ENCODE data around the gene MYOM3.
A peak's percentile ranks its signal among the peaks of the same experiment; 100 is the strongest.
"Not testable (repeated sequence)": the region's sequence is repeated elsewhere in the genome, so short reads cannot be mapped to it uniquely, and the experiment has no call there.

Gene MYOM3

DNA sequence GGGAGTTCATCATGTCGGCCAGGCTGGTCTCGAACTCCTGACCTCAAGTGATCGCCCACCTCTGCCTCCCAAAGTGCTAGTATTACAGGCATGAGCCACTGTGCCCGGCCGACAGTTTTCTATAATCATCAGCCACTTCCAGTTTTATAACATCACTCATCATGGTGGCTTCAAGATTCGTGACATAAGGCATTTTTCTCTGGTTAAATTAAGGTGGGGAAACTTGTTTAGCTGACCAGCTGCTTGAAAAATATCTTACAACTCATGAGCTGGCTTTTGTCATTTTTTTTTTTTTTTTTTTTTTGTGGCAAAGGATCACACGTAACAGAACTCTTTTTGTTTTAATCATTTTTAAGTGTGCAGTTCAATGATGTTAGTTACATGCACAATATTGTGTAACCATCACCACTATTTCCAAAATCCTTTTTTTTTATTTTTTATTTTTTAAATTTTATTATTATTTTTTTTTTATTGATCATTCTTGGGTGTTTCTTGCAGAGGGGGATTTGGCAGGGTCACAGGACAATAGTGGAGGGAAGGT is 80.9 kb downstream of the MYOM3 start:
- DNase-seq (ENCODE audit: low spot score) = not testable (repeated sequence)

- DNase-seq (ENCODE audit: low spot score) = peak; percentile 63
These were observed 84.0 kb downstream of the MYOM3 start for GRCh38 chr1:24027838-24028468.

DNA sequence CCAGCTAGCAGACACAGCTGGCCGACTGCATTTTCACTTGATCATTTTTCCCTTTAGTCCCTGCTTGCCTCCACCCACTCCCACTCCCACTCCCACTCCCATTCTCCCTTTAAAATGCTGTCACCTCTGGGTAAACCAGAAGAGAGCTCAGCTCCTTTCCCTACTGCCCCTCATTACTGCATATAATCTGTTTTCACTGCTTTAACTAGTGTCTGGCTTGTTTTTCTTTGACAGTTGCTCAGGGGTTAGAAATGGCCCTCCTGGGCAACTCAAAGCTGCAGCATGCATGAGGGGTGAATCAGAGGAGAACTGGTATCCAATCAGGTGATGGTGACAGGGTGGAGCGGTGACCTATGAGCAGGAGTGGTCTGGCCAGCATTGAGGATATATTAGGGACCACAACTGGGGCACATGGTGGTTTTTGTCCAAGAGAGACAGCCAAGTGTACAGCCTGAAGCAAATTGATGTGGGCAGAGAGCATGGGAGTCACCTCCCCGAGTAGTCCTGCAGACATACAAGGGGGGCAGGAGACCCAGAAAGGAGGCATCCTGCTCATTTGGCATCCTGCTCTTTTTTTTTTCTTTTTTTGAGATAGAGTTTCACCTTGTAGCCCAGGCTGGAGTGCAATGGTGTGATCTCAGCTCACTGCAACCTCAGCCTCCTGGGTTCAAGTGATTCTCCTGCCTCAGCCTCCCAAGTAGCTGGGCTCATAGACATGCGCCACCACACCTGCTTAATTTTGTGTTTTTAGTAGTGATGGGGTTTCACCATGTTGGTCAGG is 89.2 kb downstream of the MYOM3 start:
- DNase-seq (ENCODE audit: low spot score) = peak; percentile 96

- peak; percentile 96 for DNase-seq (ENCODE audit: low spot score)
These were observed 90.3 kb downstream of the MYOM3 start for GRCh38 chr1:24021403-24022266.

GRCh38 chr1:24020470-24020869 is 91.5 kb downstream of the MYOM3 start:
- DNase-seq (ENCODE audit: low spot score) = no peak

GRCh38 chr1:24020025-24020424 is 91.9 kb downstream of the MYOM3 start:
- DNase-seq (ENCODE audit: low spot score) = no peak

GRCh38 chr1:24018611-24019580 is 93.0 kb downstream of the MYOM3 start:
- peak; percentile 85 for DNase-seq (ENCODE audit: low spot score)

DNA sequence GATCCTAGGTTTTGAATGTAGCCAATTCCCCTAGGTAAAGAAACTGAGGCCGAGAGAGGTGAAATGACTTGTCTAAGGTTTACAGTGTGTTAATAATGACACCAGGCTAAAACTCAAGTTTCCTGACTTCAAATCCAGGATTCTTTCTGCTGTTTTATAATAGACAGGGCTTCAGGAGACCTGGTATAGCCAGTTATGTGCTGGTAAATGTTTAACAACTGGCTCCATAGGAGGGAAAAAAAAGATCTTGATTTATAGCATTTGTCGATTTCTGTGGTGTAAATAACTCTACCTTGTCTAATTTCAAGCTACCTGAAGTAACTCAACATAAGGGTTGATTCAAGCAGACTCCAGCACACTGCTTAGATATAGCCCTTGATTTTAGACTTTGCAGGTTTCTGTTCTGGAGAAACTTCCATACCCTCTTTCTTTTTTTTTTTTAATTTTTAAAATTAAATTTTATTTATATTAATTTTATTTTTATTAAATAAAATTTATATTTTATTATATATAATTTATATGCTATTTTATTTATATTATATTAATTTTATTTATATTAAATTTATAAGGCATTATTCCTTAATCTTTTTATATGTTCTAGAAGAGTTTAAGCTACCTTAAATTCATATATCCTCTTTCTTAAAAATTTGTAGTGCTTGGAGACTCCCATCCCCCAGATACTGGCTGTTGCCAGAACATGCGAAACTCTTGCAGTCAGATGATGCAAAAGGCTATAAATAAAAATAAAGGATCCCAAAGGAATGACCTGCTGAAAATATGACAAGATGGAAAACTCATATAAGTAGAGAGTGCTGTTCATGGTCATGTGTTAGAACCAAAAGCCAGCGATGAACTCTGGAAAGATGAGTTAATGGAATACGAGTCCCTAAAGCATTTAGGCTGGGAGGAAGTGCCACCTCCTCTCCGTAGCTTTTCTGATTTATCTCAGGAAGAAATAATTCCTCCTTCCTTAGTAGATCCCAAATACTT is 96.4 kb downstream of the MYOM3 start:
- no peak for DNase-seq (ENCODE audit: low spot score)

GRCh38 chr1:24012878-24013277 is 99.1 kb downstream of the MYOM3 start:
- DNase-seq (ENCODE audit: low spot score) = not testable (repeated sequence)

- no peak for DNase-seq (ENCODE audit: low spot score)
These were observed 101.3 kb downstream of the MYOM3 start for GRCh38 chr1:24010650-24011049.

DNA sequence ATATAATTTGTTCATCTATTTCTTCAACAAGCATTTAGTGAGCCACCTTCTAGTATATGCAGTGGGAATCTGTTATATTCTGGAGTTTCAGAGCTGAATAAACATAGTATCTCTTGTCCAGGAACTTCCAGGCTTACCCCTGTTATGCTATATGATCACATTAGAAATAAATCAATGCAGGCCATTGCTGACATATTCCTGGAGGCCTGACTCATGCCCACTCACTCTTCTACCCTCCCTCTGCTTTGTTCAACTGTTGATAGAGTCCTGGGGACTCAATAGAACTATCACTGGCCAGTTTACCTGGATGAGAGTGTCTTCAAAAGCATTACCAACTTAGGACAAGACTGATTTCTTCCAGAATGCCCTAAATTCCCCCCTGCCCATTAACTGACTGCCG is 102.5 kb downstream of the MYOM3 start:
- peak; percentile 84 for DNase-seq (ENCODE audit: low spot score)

- not testable (repeated sequence) for DNase-seq (ENCODE audit: low spot score)
These were observed 103.3 kb downstream of the MYOM3 start for GRCh38 chr1:24008574-24009184.

GRCh38 chr1:24007079-24007478 is 104.9 kb downstream of the MYOM3 start:
- no peak for DNase-seq (ENCODE audit: low spot score)

Measured in SW480 (cell line).